ENCODE results near the gene NPFF.

NPFF gene

GRCh38 chr12:53474819-53475218 is 32.5 kb downstream of the NPFF start:
- DNase-seq (ENCODE audit: low spot score), result no peak

- DNase-seq (ENCODE audit: low spot score), result peak; percentile 29
Measured at GRCh38 chr12:53474077-53474476, 33.2 kb downstream of the NPFF start.

- DNase-seq (ENCODE audit: low spot score), result no peak
Measured at GRCh38 chr12:53472056-53472582, 35.2 kb downstream of the NPFF start.

- DNase-seq (ENCODE audit: low spot score), result no peak
Measured at GRCh38 chr12:53468282-53468681, 39.0 kb downstream of the NPFF start.

- DNase-seq (ENCODE audit: low spot score), result no peak
Measured at GRCh38 chr12:53467880-53468279, 39.4 kb downstream of the NPFF start.

- no peak for DNase-seq (ENCODE audit: low spot score)
Measured at GRCh38 chr12:53467082-53467481, 40.2 kb downstream of the NPFF start.

- no peak for DNase-seq (ENCODE audit: low spot score)
Measured at GRCh38 chr12:53466640-53467039, 40.6 kb downstream of the NPFF start.

GRCh38 chr12:53465679-53466078 is 41.6 kb downstream of the NPFF start:
- DNase-seq (ENCODE audit: low spot score), result no peak

GRCh38 chr12:53464685-53465418 is 42.4 kb downstream of the NPFF start:
- no peak for DNase-seq (ENCODE audit: low spot score)

GRCh38 chr12:53463802-53464560 is 43.3 kb downstream of the NPFF start:
- no peak for DNase-seq (ENCODE audit: low spot score)

GRCh38 chr12:53462935-53463334 is 44.3 kb downstream of the NPFF start:
- no peak for DNase-seq (ENCODE audit: low spot score)

- DNase-seq (ENCODE audit: low spot score), result no peak
Measured at GRCh38 chr12:53461591-53461990, 45.7 kb downstream of the NPFF start.

GRCh38 chr12:53461059-53461458 is 46.2 kb downstream of the NPFF start:
- DNase-seq (ENCODE audit: low spot score), result no peak

GRCh38 chr12:53459097-53459496 is 48.2 kb downstream of the NPFF start:
- no peak for DNase-seq (ENCODE audit: low spot score)
